WTC11 (cell line): ENCODE measurements around the gene PDYN. TPM values are rescaled to one million over a fixed set of nuclear protein-coding genes. Genes with fewer than 3 reads are reported as not detected.

Experiments
- ATAC-seq: fragments of 200-7000 bp; cut with Tn5 transposase; 2 replicates; pipeline ENCODE4 v1.10.0; 2021; ENCODE audit warnings: mild to moderate bottlenecking, moderate library complexity
- CTCF ChIA-PET: fragments of 300-600 bp; sonication (Branson Sonifier 250); formaldehyde crosslinking; loops from one replicate; lab custom pipeline; 2021; ENCODE audit warnings: antibody characterized with exemption; lab: Charles Lee
- POLR2A ChIA-PET: fragments of 350-600 bp; sonication (Branson Sonifier 250); formaldehyde crosslinking; loops from one replicate; lab custom pipeline; 2021; ENCODE audit warnings: antibody characterized with exemption; lab: Charles Lee
- DNase-seq: peaks from one replicate; pipeline ENCODE4 v3.0.0; 2021; ENCODE audit warnings: low spot score
- H3K27ac Mint-ChIP-seq: 2 replicates; pipeline ENCODE4 v1.8.0; 2021; ENCODE audit warnings: mixed read lengths
- H3K27me3 Mint-ChIP-seq: 2 replicates; pipeline ENCODE4 v1.8.0; 2021; ENCODE audit warnings: low read depth, mild to moderate bottlenecking, moderate library complexity, mixed read lengths
- H3K36me3 Mint-ChIP-seq: 2 replicates; pipeline ENCODE4 v1.8.0; 2021; ENCODE audit warnings: mixed read lengths
- H3K4me1 Mint-ChIP-seq: 2 replicates; pipeline ENCODE4 v1.8.0; 2022; ENCODE audit warnings: mixed read lengths
- H3K4me3 Mint-ChIP-seq: 2 replicates; pipeline ENCODE4 v1.8.0; 2021; ENCODE audit warnings: mild to moderate bottlenecking, moderate library complexity, mixed read lengths
- H3K9me3 Mint-ChIP-seq: 2 replicates; pipeline ENCODE4 v1.8.0; 2021; ENCODE audit warnings: mixed read lengths
- ATF1 ChIP-seq: sonication (generic); formaldehyde crosslinking; IDR thresholded peaks from 2 replicates; pipeline ENCODE4 v1.8.1; 2023; ENCODE audit warnings: mild to moderate bottlenecking, moderate library complexity, missing genetic modification reagents
- ELF4 ChIP-seq: sonication (generic); formaldehyde crosslinking; IDR thresholded peaks from 2 replicates; pipeline ENCODE4 v1.8.1; 2022; ENCODE audit warnings: low read depth, mild to moderate bottlenecking, moderate library complexity, missing genetic modification reagents
- FOXP1 ChIP-seq: sonication (generic); formaldehyde crosslinking; IDR thresholded peaks from 2 replicates; pipeline ENCODE4 v1.8.0; 2022; ENCODE audit warnings: missing genetic modification reagents, mild to moderate bottlenecking, moderate library complexity, borderline replicate concordance
- GABPB1 ChIP-seq: sonication (generic); formaldehyde crosslinking; IDR thresholded peaks from 2 replicates; pipeline ENCODE4 v1.8.1; 2023; ENCODE audit warnings: mild to moderate bottlenecking, missing genetic modification reagents
- GTF2I ChIP-seq: fragments of 250-450 bp; sonication (Bioruptor Pico); conservative IDR thresholded peaks from 2 replicates; pipeline ENCODE4 v1.4.0; 2021; ENCODE audit warnings: mild to moderate bottlenecking
- JAZF1 ChIP-seq: fragments of 250-450 bp; sonication (Bioruptor Pico); IDR thresholded peaks from 2 replicates; pipeline ENCODE4 v1.9.0; 2021; ENCODE audit warnings: moderate library complexity, mild to moderate bottlenecking, inconsistent platforms
- NFATC4 ChIP-seq: fragments of 250-450 bp; sonication (Bioruptor Pico); IDR thresholded peaks from 2 replicates; pipeline ENCODE4 v1.9.0; 2021; ENCODE audit warnings: mild to moderate bottlenecking
- RELA ChIP-seq: sonication (generic); formaldehyde crosslinking; IDR thresholded peaks from 2 replicates; pipeline ENCODE4 v1.8.1; 2022; ENCODE audit warnings: missing genetic modification reagents, mild to moderate bottlenecking, borderline replicate concordance
- SMAD3 ChIP-seq: sonication (generic); formaldehyde crosslinking; IDR thresholded peaks from 2 replicates; pipeline ENCODE4 v1.8.0; 2022; ENCODE audit warnings: missing genetic modification reagents, mild to moderate bottlenecking, borderline replicate concordance
- TCF7 ChIP-seq: sonication (generic); formaldehyde crosslinking; IDR thresholded peaks from 2 replicates; pipeline ENCODE4 v1.8.0; 2022; ENCODE audit warnings: mild to moderate bottlenecking, low read depth, missing genetic modification reagents, moderate library complexity
- TP53 ChIP-seq: sonication (generic); formaldehyde crosslinking; IDR thresholded peaks from 2 replicates; pipeline ENCODE4 v1.8.1; 2023; ENCODE audit warnings: mild to moderate bottlenecking, missing genetic modification reagents
- ZNF138 ChIP-seq: sonication (generic); formaldehyde crosslinking; conservative IDR thresholded peaks from 2 replicates; pipeline ENCODE4 v1.8.1; 2022; ENCODE audit warnings: mild to moderate bottlenecking, moderate library complexity, missing genetic modification reagents
- ZNF219 ChIP-seq: sonication (generic); formaldehyde crosslinking; IDR thresholded peaks from 2 replicates; pipeline ENCODE4 v1.8.0; 2023; ENCODE audit warnings: missing genetic modification reagents, mild to moderate bottlenecking, borderline replicate concordance
- ZNF263 ChIP-seq: sonication (generic); formaldehyde crosslinking; IDR thresholded peaks from 2 replicates; pipeline ENCODE4 v1.8.1; 2022; ENCODE audit warnings: low read depth, mild to moderate bottlenecking, moderate library complexity, missing genetic modification reagents
- total RNA-seq: library from RNA; stranded (reverse); gene quantifications from 3 replicates; pipeline ENCODE4 v1.2.3, GENCODE V29; 2021
- TF ChIP-seq, protein P1 (sequence below): fragments of 250-450 bp; sonication (Bioruptor Pico); IDR thresholded peaks from 2 replicates; pipeline ENCODE4 v1.9.0; 2021; ENCODE audit warnings: moderate library complexity, mild to moderate bottlenecking, inconsistent platforms, borderline replicate concordance
- TF ChIP-seq, protein P2 (sequence below): sonication (generic); formaldehyde crosslinking; IDR thresholded peaks from 2 replicates; pipeline ENCODE4 v1.8.0; 2023; ENCODE audit warnings: mild to moderate bottlenecking, missing genetic modification reagents
- TF ChIP-seq, protein P3 (sequence below): fragments of 250-450 bp; sonication (Bioruptor Pico); IDR thresholded peaks from 2 replicates; pipeline ENCODE4 v1.9.0; 2021; ENCODE audit warnings: mild to moderate bottlenecking
- TF ChIP-seq, protein P4 (sequence below): sonication (generic); formaldehyde crosslinking; IDR thresholded peaks from 2 replicates; pipeline ENCODE4 v1.8.0; 2022; ENCODE audit warnings: mild to moderate bottlenecking, missing genetic modification reagents
- TF ChIP-seq, protein P5 (sequence below): sonication (generic); formaldehyde crosslinking; IDR thresholded peaks from 2 replicates; pipeline ENCODE4 v1.8.0; 2022; ENCODE audit warnings: mild to moderate bottlenecking, missing genetic modification reagents
- TF ChIP-seq, protein P6 (sequence below): sonication (generic); formaldehyde crosslinking; conservative IDR thresholded peaks from 2 replicates; pipeline ENCODE4 v1.8.1; 2023; ENCODE audit warnings: mild to moderate bottlenecking, low read depth, missing genetic modification reagents, moderate library complexity
- TF ChIP-seq, protein P7 (sequence below): sonication (generic); formaldehyde crosslinking; IDR thresholded peaks from 2 replicates; pipeline ENCODE4 v1.8.1; 2023; ENCODE audit warnings: mild to moderate bottlenecking, missing genetic modification reagents, moderate library complexity

The PDYN gene
- total RNA-seq, 1 experiment from 2014 or later = 0.28 TPM

DNA sequence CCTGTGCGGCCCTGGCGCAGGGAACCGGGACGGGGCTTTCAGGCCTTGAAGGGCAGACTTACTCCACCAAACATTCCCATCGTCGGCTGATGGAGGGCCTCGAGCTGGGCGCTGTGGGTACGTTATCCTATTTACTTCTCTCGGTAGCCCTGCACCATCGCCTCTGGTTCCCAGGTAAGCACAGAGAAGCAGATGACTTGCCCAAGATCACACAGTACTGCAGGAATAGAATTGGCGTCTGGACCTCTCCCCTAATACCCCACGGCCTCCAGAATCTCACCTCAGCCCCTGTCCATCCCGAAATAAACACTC lies 46.4 kb downstream of the PDYN start:
- no peak for DNase-seq
- H3K36me3 Mint-ChIP-seq = no peaks in the 10 kb centered on the region
- no peak overlapping the region for H3K27ac Mint-ChIP-seq
- TF ChIP-seq, protein P1, sequence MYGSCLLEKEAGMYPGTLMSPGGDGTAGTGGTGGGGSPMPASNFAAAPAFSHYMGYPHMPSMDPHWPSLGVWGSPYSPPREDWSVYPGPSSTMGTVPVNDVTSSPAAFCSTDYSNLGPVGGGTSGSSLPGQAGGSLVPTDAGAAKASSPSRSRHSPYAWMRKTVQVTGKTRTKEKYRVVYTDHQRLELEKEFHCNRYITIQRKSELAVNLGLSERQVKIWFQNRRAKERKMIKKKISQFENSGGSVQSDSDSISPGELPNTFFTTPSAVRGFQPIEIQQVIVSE (CRISPR knock-in tag) = no peak
- 0 out of 2 replicates have a peak, but pooled peaks have one; percentile 23 for TF ChIP-seq FOXP1 (CRISPR knock-in tag)
- TF ChIP-seq GTF2I (CRISPR knock-in tag) = 0 out of 2 replicates have a peak, but pooled peaks have one; percentile 1
- ChIA-PET POLR2A (interaction anchor here (0.7 to 1.7 kb wide), 9 partner anchors 18 to 171 kb away, joined by 3 to 10 read pairs (median 3); no protein-coding TSS in a partner anchor), CTCF (interaction anchor here (0.8 to 4.0 kb wide), 15 partner anchors 8 to 574 kb away, joined by 3 to 30 read pairs (median 4); no protein-coding TSS in a partner anchor)
- peak overlapping the region; percentile 72 for H3K4me3 Mint-ChIP-seq
- no peaks in the 10 kb centered on the region for H3K9me3 Mint-ChIP-seq
- peaks cover 66% of the 10 kb centered on the region for H3K4me1 Mint-ChIP-seq
- H3K27me3 Mint-ChIP-seq = peaks cover 42% of the 10 kb centered on the region
- no peak for ATAC-seq

DNA sequence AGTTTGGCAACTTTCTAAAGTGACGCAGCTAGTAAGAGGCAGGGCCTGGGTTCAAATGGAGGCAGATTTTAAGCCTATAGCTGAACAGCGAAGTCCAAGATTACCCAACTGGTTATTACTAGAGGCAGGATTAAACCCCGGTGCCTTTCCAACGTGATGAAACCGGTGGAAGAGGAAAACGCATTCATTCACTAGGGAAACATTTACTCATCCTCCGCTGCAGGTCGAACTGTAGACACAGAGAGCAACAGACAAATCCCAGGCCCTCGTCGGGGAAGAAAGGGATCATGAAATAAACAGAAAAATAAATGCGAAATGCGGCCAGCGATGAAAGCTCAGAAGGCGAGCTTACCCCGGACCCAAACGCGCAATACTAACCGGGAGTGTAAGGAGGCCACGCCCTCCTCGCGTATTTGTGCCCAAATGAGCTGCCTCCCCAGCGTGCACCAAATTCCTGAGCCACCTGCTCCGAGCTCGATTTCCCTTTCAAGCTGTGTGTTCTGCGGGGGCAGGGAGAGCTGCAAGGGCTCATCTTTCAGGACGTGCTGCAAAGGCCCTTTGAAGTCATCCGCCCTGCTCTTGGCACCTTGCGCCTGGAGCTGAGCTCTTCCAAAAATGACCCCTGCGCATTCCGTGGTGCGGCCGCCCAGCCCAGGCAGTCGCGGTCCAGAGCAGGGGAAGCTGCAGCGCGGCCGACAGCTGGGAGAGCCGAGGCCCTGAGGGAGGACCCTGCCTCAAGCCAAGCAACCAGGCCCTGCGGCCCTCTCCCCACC lies 46.9 kb downstream of the PDYN start:
- peak; percentile 90 for DNase-seq
- Mint-ChIP-seq H3K36me3 (no peaks in the 10 kb centered on the region), H3K4me1 (peaks cover 64% of the 10 kb centered on the region), H3K4me3 (peak overlapping the region; percentile 72), H3K9me3 (no peaks in the 10 kb centered on the region), H3K27ac (peak overlapping the region; percentile 75), H3K27me3 (peaks cover 42% of the 10 kb centered on the region)
- POLR2A ChIA-PET = interaction anchor here (0.7 to 1.7 kb wide), 9 partner anchors 18 to 170 kb away, joined by 3 to 10 read pairs (median 3); no protein-coding TSS in a partner anchor
- ATAC-seq = peak; percentile 81
- CTCF ChIA-PET = interaction anchor here (0.7 to 4.0 kb wide), 15 partner anchors 8 to 575 kb away, joined by 3 to 30 read pairs (median 4); no protein-coding TSS in a partner anchor
- TF ChIP-seq ZNF263 (CRISPR knock-in tag) = no peak
- no peak for TF ChIP-seq ZNF219 (CRISPR knock-in tag)
- no peak for TF ChIP-seq GABPB1 (CRISPR knock-in tag)
- TF ChIP-seq NFATC4 = no peak
- TF ChIP-seq RELA = no peak
- TF ChIP-seq, protein P2, sequence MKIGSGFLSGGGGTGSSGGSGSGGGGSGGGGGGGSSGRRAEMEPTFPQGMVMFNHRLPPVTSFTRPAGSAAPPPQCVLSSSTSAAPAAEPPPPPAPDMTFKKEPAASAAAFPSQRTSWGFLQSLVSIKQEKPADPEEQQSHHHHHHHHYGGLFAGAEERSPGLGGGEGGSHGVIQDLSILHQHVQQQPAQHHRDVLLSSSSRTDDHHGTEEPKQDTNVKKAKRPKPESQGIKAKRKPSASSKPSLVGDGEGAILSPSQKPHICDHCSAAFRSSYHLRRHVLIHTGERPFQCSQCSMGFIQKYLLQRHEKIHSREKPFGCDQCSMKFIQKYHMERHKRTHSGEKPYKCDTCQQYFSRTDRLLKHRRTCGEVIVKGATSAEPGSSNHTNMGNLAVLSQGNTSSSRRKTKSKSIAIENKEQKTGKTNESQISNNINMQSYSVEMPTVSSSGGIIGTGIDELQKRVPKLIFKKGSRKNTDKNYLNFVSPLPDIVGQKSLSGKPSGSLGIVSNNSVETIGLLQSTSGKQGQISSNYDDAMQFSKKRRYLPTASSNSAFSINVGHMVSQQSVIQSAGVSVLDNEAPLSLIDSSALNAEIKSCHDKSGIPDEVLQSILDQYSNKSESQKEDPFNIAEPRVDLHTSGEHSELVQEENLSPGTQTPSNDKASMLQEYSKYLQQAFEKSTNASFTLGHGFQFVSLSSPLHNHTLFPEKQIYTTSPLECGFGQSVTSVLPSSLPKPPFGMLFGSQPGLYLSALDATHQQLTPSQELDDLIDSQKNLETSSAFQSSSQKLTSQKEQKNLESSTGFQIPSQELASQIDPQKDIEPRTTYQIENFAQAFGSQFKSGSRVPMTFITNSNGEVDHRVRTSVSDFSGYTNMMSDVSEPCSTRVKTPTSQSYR = peak; percentile 93
- TF ChIP-seq, protein P3, sequence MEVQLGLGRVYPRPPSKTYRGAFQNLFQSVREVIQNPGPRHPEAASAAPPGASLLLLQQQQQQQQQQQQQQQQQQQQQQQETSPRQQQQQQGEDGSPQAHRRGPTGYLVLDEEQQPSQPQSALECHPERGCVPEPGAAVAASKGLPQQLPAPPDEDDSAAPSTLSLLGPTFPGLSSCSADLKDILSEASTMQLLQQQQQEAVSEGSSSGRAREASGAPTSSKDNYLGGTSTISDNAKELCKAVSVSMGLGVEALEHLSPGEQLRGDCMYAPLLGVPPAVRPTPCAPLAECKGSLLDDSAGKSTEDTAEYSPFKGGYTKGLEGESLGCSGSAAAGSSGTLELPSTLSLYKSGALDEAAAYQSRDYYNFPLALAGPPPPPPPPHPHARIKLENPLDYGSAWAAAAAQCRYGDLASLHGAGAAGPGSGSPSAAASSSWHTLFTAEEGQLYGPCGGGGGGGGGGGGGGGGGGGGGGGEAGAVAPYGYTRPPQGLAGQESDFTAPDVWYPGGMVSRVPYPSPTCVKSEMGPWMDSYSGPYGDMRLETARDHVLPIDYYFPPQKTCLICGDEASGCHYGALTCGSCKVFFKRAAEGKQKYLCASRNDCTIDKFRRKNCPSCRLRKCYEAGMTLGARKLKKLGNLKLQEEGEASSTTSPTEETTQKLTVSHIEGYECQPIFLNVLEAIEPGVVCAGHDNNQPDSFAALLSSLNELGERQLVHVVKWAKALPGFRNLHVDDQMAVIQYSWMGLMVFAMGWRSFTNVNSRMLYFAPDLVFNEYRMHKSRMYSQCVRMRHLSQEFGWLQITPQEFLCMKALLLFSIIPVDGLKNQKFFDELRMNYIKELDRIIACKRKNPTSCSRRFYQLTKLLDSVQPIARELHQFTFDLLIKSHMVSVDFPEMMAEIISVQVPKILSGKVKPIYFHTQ = no peak
- peak; percentile 82 for TF ChIP-seq ZNF138 (CRISPR knock-in tag)
- TF ChIP-seq, protein P4, sequence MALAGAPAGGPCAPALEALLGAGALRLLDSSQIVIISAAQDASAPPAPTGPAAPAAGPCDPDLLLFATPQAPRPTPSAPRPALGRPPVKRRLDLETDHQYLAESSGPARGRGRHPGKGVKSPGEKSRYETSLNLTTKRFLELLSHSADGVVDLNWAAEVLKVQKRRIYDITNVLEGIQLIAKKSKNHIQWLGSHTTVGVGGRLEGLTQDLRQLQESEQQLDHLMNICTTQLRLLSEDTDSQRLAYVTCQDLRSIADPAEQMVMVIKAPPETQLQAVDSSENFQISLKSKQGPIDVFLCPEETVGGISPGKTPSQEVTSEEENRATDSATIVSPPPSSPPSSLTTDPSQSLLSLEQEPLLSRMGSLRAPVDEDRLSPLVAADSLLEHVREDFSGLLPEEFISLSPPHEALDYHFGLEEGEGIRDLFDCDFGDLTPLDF (CRISPR knock-in tag) = no peak
- TF ChIP-seq GTF2I (CRISPR knock-in tag) = 0 out of 2 replicates have a peak, but pooled peaks have one; percentile 1
- TF ChIP-seq JAZF1 = no peak
- TF ChIP-seq, protein P5, sequence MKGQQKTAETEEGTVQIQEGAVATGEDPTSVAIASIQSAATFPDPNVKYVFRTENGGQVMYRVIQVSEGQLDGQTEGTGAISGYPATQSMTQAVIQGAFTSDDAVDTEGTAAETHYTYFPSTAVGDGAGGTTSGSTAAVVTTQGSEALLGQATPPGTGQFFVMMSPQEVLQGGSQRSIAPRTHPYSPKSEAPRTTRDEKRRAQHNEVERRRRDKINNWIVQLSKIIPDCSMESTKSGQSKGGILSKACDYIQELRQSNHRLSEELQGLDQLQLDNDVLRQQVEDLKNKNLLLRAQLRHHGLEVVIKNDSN = no peak
- no peak for TF ChIP-seq ELF4
- TF ChIP-seq, protein P6, sequence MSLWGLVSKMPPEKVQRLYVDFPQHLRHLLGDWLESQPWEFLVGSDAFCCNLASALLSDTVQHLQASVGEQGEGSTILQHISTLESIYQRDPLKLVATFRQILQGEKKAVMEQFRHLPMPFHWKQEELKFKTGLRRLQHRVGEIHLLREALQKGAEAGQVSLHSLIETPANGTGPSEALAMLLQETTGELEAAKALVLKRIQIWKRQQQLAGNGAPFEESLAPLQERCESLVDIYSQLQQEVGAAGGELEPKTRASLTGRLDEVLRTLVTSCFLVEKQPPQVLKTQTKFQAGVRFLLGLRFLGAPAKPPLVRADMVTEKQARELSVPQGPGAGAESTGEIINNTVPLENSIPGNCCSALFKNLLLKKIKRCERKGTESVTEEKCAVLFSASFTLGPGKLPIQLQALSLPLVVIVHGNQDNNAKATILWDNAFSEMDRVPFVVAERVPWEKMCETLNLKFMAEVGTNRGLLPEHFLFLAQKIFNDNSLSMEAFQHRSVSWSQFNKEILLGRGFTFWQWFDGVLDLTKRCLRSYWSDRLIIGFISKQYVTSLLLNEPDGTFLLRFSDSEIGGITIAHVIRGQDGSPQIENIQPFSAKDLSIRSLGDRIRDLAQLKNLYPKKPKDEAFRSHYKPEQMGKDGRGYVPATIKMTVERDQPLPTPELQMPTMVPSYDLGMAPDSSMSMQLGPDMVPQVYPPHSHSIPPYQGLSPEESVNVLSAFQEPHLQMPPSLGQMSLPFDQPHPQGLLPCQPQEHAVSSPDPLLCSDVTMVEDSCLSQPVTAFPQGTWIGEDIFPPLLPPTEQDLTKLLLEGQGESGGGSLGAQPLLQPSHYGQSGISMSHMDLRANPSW = no peak
- peak; percentile 78; the same call in 1 of the 2 replicates for TF ChIP-seq SMAD3 (CRISPR knock-in tag)
- TF ChIP-seq, protein P7, sequence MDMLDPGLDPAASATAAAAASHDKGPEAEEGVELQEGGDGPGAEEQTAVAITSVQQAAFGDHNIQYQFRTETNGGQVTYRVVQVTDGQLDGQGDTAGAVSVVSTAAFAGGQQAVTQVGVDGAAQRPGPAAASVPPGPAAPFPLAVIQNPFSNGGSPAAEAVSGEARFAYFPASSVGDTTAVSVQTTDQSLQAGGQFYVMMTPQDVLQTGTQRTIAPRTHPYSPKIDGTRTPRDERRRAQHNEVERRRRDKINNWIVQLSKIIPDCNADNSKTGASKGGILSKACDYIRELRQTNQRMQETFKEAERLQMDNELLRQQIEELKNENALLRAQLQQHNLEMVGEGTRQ (CRISPR knock-in tag) = peak; percentile 28; the same call in 1 of the 2 replicates
- no peak for TF ChIP-seq ATF1
- TF ChIP-seq TP53 = peak; percentile 72; the same call in 1 of the 2 replicates
- TF ChIP-seq TCF7 (CRISPR knock-in tag) = no peak
